Omental fat pad (tissue), 4 donors: Measurements from ENCODE around the gene TOP3A. TPM values are rescaled to one million over a fixed set of nuclear protein-coding genes. Genes with fewer than 3 reads are reported as not detected.

Experiments
- ATAC-seq: fragments of 150-250 bp; one replicate; pipeline ENCODE4 v1.9.1; 2016; ENCODE audit warnings: mild to moderate bottlenecking, moderate library complexity; ENCODE audit not compliant: low FRiP score
- DNase-seq: peaks from one replicate; pipeline ENCODE4 v3.0.0-alpha.2; 2019; ENCODE audit warnings: low spot score
- CTCF ChIP-seq, 3 donors: fragments of 450-650 bp; IDR thresholded peaks; one replicate each; pipeline ENCODE4 v1.5.1; 2016 to 2017; ENCODE audit warnings: antibody characterized with exemption in 3 of 3, mild to moderate bottlenecking in 3 of 3, moderate library complexity in 2 of 3
- total RNA-seq, 4 donors: library from RNA; depleted of rRNA; stranded (reverse); fragments of >200 nt; gene quantifications; one replicate each; pipeline ENCODE4 v1.1.0, GENCODE V29; 2016

The TOP3A gene
- 10 to 100 TPM; 23.6 to 80.5 (median 47.5) TPM for total RNA-seq

GRCh38 chr17:18314731-18315561, at the start of gene TOP3A, which contains the start of gene SMCR8:
Gene TOP3A (minus strand): TSS chr17:18314994. CDS start chr17:18314778, 216 bp downstream.
Gene SMCR8 (plus strand): TSS chr17:18315293. CDS start chr17:18315790, 497 bp downstream.
- peak; percentile 98 for ATAC-seq
- DNase-seq, result peak; percentile 94
- TF ChIP-seq CTCF (IDR thresholded peaks at IDR 0.05), result no peak

- TF ChIP-seq CTCF (IDR thresholded peaks at IDR 0.05), result no peak
- ATAC-seq (no peak), DNase-seq (no peak)
Observed at GRCh38 chr17:18364166-18364565, 49.4 kb upstream of the TOP3A start.

GRCh38 chr17:18363101-18364049, 48.6 kb upstream of the TOP3A start, which contains the start of gene SHMT1:
Gene SHMT1 (minus strand): TSS chr17:18363550. CDS start chr17:18355981, 7,569 bp downstream.
- ATAC-seq (peak; percentile 99), DNase-seq (peak; percentile 78)
- no peak for TF ChIP-seq CTCF (IDR thresholded peaks at IDR 0.05)

GRCh38 chr17:18362698-18363100, 47.9 kb upstream of the TOP3A start:
- no peak for TF ChIP-seq CTCF (IDR thresholded peaks at IDR 0.05)
- DNase-seq (peak; percentile 36), ATAC-seq (peak; percentile 24)

GRCh38 chr17:18361837-18362697, 47.3 kb upstream of the TOP3A start:
- no peak for TF ChIP-seq CTCF (IDR thresholded peaks at IDR 0.05)
- ATAC-seq (no peak), DNase-seq (no peak)

GRCh38 chr17:18360518-18360917, 45.7 kb upstream of the TOP3A start:
- no peak for ATAC-seq
- DNase-seq, result no peak
- TF ChIP-seq CTCF (IDR thresholded peaks at IDR 0.05), result no peak
